Mammary epithelial cell (primary cell): ENCODE measurements around the gene IFT25.
A peak's percentile ranks its signal among the peaks of the same experiment; 100 is the strongest.

Experiments
- EZH2 ChIP-seq: IDR thresholded peaks from 2 replicates; pipeline ENCODE4 v1.6.1; 2012; ENCODE audit warnings: low read length, inconsistent platforms, borderline replicate concordance
- TF ChIP-seq, protein P1 (sequence below), 2 donors: IDR thresholded peaks in 1 of 2; conservative IDR thresholded peaks in 1 of 2; 2 replicates each; pipeline ENCODE4 v1.5.1; 2011 to 2012; ENCODE audit warnings: inconsistent platforms in 2 of 2, low read length in 2 of 2, mild to moderate bottlenecking in 2 of 2, control low read depth in 1 of 2, low read depth in 1 of 2; ENCODE audit not compliant: insufficient read depth in 1 of 2; ENCODE audit errors: extremely low read depth in 1 of 2

DNA sequence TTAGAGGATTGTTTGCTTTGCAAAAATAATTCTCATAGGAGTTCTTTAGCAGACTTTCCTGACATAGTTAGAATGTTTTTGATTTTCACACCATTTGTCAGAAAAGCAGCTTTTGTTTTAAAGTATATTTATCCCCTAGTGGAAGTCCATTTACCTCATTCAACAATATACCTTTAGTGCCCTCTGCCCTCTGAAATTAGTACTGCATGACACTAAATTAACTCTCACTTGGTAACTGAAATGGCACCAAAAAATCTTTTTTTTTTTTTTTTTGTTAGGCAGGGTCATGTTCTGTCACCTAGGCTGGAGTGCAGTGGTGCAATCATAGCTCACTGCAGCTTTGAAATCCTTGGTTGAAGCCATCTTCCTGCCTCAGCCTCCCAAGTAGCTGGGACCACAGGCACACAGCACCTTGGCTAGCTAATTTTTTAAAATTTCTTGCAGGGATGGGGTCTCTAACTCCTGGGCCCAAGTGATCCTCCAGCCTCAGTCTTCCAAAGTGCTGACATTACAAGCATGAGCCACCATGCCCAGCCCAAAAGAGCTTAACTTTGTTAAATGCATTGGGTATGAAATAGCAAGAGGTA, 14.3 kb upstream of the IFT25 start:
- TF ChIP-seq, protein P1, sequence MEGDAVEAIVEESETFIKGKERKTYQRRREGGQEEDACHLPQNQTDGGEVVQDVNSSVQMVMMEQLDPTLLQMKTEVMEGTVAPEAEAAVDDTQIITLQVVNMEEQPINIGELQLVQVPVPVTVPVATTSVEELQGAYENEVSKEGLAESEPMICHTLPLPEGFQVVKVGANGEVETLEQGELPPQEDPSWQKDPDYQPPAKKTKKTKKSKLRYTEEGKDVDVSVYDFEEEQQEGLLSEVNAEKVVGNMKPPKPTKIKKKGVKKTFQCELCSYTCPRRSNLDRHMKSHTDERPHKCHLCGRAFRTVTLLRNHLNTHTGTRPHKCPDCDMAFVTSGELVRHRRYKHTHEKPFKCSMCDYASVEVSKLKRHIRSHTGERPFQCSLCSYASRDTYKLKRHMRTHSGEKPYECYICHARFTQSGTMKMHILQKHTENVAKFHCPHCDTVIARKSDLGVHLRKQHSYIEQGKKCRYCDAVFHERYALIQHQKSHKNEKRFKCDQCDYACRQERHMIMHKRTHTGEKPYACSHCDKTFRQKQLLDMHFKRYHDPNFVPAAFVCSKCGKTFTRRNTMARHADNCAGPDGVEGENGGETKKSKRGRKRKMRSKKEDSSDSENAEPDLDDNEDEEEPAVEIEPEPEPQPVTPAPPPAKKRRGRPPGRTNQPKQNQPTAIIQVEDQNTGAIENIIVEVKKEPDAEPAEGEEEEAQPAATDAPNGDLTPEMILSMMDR (conservative IDR thresholded peaks at IDR 0.05 in 1 of 2, IDR thresholded peaks at IDR 0.05 in 1 of 2; ENCODE audit: extremely low read depth in 1 of 2, insufficient read depth in 1 of 2, low read depth in 1 of 2, low read length in 2 of 2), result peak; percentile 50 to 65
- TF ChIP-seq EZH2, result no peak
